Measurements from ENCODE around the gene PPIL1. TPM values are rescaled to one million over a fixed set of nuclear protein-coding genes. Genes with fewer than 3 reads are reported as not detected.
A peak's percentile ranks its signal among the peaks of the same experiment; 100 is the strongest.

The PPIL1 gene
- total RNA-seq, 4 donors from 2014 or later: 6.0 to 14.0 (median 6.4) TPM

DNA sequence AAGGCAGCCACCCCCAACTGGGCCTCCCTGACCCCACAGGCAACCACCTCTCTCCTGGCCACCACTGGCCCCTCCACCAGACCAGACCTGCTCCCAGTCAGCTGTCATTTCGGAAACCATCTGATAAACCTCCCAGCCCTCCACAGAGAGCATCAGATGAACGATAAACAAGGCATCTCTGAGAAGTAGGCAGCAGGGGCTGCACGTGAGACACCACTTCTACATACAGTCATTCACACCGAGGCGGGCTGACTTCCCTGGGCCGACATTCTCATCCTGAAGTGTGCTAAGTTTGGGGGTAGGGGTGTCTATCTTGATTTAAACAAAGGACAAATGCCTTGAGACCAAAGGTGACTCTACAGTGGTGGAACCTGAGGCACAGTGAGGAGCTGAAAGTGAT, 49.2 kb downstream of the PPIL1 start:
- peaks cover 0 to 15% (median 0%) of the 10 kb centered on the region in 4 donors for H3K4me1 ChIP-seq
- TF ChIP-seq, protein P1, sequence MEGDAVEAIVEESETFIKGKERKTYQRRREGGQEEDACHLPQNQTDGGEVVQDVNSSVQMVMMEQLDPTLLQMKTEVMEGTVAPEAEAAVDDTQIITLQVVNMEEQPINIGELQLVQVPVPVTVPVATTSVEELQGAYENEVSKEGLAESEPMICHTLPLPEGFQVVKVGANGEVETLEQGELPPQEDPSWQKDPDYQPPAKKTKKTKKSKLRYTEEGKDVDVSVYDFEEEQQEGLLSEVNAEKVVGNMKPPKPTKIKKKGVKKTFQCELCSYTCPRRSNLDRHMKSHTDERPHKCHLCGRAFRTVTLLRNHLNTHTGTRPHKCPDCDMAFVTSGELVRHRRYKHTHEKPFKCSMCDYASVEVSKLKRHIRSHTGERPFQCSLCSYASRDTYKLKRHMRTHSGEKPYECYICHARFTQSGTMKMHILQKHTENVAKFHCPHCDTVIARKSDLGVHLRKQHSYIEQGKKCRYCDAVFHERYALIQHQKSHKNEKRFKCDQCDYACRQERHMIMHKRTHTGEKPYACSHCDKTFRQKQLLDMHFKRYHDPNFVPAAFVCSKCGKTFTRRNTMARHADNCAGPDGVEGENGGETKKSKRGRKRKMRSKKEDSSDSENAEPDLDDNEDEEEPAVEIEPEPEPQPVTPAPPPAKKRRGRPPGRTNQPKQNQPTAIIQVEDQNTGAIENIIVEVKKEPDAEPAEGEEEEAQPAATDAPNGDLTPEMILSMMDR (IDR thresholded peaks at IDR 0.05): no peak
- no peak for TF ChIP-seq POLR2A (IDR thresholded peaks at IDR 0.05)
- no peak overlapping the region for H3K27ac ChIP-seq
- H3K9me3 ChIP-seq: no peaks in the 10 kb centered on the region
- DNase-seq: no peak
- H3K4me3 ChIP-seq: no peak overlapping the region
- no peaks in the 10 kb centered on the region for H3K36me3 ChIP-seq
- H3K27me3 ChIP-seq: no peaks in the 10 kb centered on the region

DNA sequence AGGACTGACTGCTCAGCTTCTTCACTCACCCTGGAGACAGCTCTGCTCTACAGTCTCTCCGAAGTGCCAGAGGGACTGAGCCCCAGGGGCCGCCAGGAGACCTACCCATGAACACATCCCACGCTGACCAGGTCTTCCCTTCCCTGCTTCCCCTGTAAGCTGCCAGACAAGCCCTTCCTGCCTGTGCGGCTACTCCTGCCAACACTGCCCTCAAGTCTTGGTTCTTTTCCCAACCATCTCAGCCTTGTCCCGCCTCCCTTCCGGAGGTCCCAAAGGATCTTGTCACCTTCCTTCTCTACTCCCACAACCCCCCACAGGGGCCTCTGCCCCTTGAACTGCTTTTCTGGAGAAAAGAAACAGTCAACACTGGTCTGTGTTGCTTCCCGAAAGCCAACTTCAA, 50.4 kb downstream of the PPIL1 start:
- TF ChIP-seq, protein P1 (IDR thresholded peaks at IDR 0.05): no peak
- TF ChIP-seq POLR2A (IDR thresholded peaks at IDR 0.05): no peak
- DNase-seq: no peak
- peaks cover 0 to 5% (median 0%) of the 10 kb centered on the region in 4 donors for H3K4me1 ChIP-seq
- no peaks in the 10 kb centered on the region for H3K36me3 ChIP-seq
- H3K9me3 ChIP-seq: no peaks in the 10 kb centered on the region
- H3K27me3 ChIP-seq: no peaks in the 10 kb centered on the region
- no peak overlapping the region for H3K4me3 ChIP-seq
- H3K27ac ChIP-seq: no peak overlapping the region

DNA sequence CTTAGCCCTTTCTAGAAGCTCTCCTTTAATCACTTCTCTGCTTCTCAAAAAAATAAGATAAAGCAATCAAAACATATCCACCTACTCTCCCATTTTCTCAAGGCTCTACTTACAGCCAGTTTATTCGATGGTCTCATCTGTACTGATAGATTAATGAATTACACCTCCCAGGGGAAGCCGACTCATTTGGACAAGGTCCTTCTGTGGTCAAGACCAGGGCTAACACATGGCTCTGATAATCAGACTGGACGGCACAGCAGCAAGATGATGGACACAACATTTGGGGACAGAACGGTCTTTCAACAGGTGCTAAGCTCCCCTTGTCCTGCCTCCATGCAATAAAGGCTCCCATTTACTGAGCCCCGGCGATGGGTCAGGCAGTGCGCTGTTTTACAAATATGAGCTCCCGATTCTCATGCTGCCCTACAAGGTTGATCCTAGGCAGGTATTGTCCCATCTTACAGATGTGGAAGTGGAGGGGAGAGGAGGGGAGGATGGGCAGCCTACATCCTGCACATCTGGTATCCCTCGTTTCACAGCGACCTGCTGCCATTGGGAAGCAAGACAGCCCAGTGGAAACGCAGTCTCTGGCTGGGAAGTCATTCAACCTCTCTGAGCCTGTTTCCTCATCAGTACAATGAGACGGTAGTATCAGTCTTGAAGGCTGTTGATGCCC, 51.0 kb downstream of the PPIL1 start:
- Histone ChIP-seq H3K27me3 (no peaks in the 10 kb centered on the region), H3K27ac (peak overlapping the region in 1 of 4 donors; percentile 52)

DNA sequence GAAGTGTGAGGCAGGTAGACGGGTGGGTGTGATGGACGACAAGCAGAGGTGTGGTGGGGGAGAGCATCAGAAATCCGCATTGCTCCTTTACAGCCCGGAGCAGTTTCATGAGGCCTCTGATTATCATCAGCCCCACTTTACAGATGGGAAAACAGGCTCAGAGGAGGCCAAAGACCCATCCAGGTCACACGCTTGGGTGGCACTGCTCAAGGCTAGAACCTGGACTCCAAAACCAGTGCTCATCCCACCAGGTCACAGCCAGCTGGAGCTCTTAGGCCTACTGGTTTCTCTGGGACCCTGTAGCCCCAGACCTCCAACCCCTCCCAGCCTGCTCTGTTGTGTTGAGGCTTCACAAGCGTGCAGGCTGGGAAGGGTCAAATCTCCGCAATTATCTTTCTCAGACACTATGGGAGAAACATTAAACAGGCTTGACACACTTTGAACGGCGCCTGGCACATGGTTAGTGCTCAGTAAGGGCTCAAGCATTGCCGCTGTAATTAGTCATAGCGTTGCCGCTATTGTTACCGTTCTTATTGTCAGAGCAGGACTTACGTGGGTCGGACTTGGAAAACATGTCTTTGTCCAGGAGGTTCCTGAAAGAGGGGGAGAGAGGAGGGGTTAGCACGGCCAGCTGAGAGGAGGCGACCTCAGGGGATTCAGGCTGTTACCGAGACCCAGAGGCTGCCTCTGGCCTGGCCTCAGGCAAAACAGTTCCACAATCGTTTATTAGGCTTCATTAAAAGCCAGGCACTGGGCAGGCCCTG, 51.9 kb downstream of the PPIL1 start:
- H3K4me3 ChIP-seq: no peak overlapping the region
- TF ChIP-seq, protein P1 (IDR thresholded peaks at IDR 0.05): no peak
- TF ChIP-seq POLR2A (IDR thresholded peaks at IDR 0.05): no peak
- H3K27ac ChIP-seq: peak overlapping the region in 2 of 4 donors; percentile 35 to 52
- no peaks in the 10 kb centered on the region for H3K4me1 ChIP-seq
- H3K27me3 ChIP-seq: no peaks in the 10 kb centered on the region
- H3K36me3 ChIP-seq: no peaks in the 10 kb centered on the region
- DNase-seq: no peak
- H3K9me3 ChIP-seq: no peaks in the 10 kb centered on the region

More for the DNA sequence above, 51.0 kb downstream of the PPIL1 start:
- Histone ChIP-seq H3K4me1 (no peaks in the 10 kb centered on the region), H3K4me3 (no peak overlapping the region), H3K9me3 (no peaks in the 10 kb centered on the region), H3K36me3 (no peaks in the 10 kb centered on the region)
- DNase-seq: no peak
- TF ChIP-seq, protein P1 (IDR thresholded peaks at IDR 0.05): no peak
- no peak for TF ChIP-seq POLR2A (IDR thresholded peaks at IDR 0.05)

DNA sequence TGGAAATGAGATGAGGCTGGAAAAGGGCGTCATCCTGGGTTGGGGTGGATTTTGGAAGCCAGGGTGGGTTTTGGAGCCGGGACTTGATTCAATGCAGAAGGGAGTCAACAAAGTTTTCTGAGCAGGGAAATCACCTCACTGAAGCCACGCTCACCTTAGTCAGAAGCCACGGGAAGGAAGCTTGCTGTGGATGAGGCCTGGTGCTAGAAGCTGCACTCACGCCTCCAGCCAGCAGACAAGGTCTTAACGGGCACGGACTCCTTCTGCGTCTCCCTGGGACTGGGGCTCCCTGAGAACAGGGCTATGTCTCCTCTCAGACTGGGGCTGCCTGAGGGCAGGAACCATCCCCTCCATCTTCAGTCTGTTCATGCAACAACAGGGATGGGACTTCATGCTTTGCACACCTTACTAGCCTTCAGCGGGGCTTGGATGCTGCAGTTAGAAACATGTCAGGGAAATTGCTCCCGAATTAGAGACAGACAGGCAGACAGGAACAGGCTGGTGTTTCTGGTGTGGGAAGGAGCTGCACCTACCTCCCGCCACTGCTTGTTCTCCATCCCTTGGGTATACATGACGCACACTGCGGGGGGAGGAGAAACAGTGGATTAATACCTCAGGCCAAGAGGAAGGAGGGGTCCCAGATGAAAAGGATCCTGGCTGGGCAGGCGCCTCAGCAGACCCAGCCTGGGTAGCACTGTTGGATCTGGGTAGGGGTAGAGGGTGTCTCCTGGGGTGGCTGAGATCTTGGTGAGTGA, 52.8 kb downstream of the PPIL1 start:
- no peaks in the 10 kb centered on the region for H3K4me1 ChIP-seq
- no peaks in the 10 kb centered on the region for H3K36me3 ChIP-seq
- TF ChIP-seq POLR2A (IDR thresholded peaks at IDR 0.05): no peak
- TF ChIP-seq, protein P1 (IDR thresholded peaks at IDR 0.05): no peak
- H3K27ac ChIP-seq: no peak overlapping the region
- DNase-seq: no peak
- H3K9me3 ChIP-seq: no peaks in the 10 kb centered on the region
- no peak overlapping the region for H3K4me3 ChIP-seq
- no peaks in the 10 kb centered on the region for H3K27me3 ChIP-seq

All from Peyer's patch (tissue), 4 donors.